ENCODE measurements around the gene CREB3L4.

- TF ChIP-seq CTCF (IDR thresholded peaks at IDR 0.05) (no peak), POLR2A (IDR thresholded peaks at IDR 0.05) (no peak)
Observed at GRCh38 chr1:153934746-153935145, 33.0 kb upstream of the CREB3L4 start.
